HepG2 (cell line): ENCODE measurements around the gene SLC6A8. TPM values are rescaled to one million over a fixed set of nuclear protein-coding genes. Genes with fewer than 3 reads are reported as not detected.
A peak's percentile ranks its signal among the peaks of the same experiment; 100 is the strongest.

ENCODE experiments used
- ATAC-seq: fragments of 200-7000 bp; cut with Tn5 transposase; 3 replicates; pipeline ENCODE4 v1.9.1; 2020; ENCODE audit warnings: mild to moderate bottlenecking, moderate library complexity
- BruUV-seq: library from RNA; stranded (reverse); fragments of 400-500 nt; replicated peaks from 2 replicates; lab custom pipeline; 2021; lab: Mats Ljungman, UMichigan
- CTCF ChIA-PET: fragments of 300-600 bp; formaldehyde crosslinking; extraction: SDS; loops from one replicate; lab custom pipeline; 2021; ENCODE audit warnings: low total read pairs, inconsistent platforms, low intra/inter-chr PET ratio; lab: Yijun Ruan, JAX
- POLR2A ChIA-PET: fragments of 350-600 bp; sonication (Branson Sonifier 250); formaldehyde crosslinking; loops from one replicate; lab custom pipeline; 2020; ENCODE audit warnings: antibody characterized with exemption, inconsistent platforms; lab: Yijun Ruan, JAX
- DNase-seq: peaks from one replicate; pipeline ENCODE4 v3.0.0-alpha.2; 2015; ENCODE audit warnings: low spot score
- FAIRE-seq: peaks from 3 replicates; lab custom pipeline; 2011; peaks lifted over from hg19 to GRCh38; lab: Jason Lieb, UNC
- H2AFZ ChIP-seq: one replicate; pipeline ENCODE4 v1.6.1; 2011; ENCODE audit warnings: low read length, inconsistent platforms
- H3K27ac ChIP-seq: fragments of 300-600 bp; 3 replicates; pipeline ENCODE4 v1.8.0; 2011; ENCODE audit warnings: mixed run types, mild to moderate bottlenecking, mixed read lengths, low read length, inconsistent platforms; ENCODE audit not compliant: insufficient read depth; ENCODE audit errors: extremely low read length
- H3K27me3 ChIP-seq, 2 experiments: fragments of 200-600 bp in 1 of 2; 2 replicates in 1 of 2; 3 replicates in 1 of 2; pipeline versions ENCODE4 v1.6.0 to v1.8.0; 2011; ENCODE audit warnings: low read length in 2 of 2, mild to moderate bottlenecking in 2 of 2, moderate library complexity in 2 of 2, inconsistent platforms in 1 of 2; ENCODE audit not compliant: insufficient read depth in 2 of 2, control insufficient read depth in 1 of 2
- H3K36me3 ChIP-seq, 2 experiments: fragments of 200-600 bp in 1 of 2; replicated peaks in 1 of 2; 2 replicates in 1 of 2; 3 replicates in 1 of 2; pipeline versions ENCODE4 v1.5.1 to v1.8.0; 2011; ENCODE audit warnings: low read length in 2 of 2, inconsistent platforms in 1 of 2; ENCODE audit not compliant: insufficient read depth in 2 of 2, control insufficient read depth in 1 of 2
- H3K4me1 ChIP-seq: 2 replicates; pipeline ENCODE4 v1.5.1; 2012; ENCODE audit warnings: low read length, inconsistent platforms; ENCODE audit not compliant: insufficient read depth
- H3K4me2 ChIP-seq: 2 replicates; pipeline ENCODE4 v1.6.0; 2011; ENCODE audit warnings: low read depth, low read length, inconsistent platforms
- H3K4me3 ChIP-seq, 3 experiments: fragments of 200-600 bp in 1 of 3; sonication (generic), shearing (Covaris generic) in 1 of 3; replicated peaks in 1 of 3; 2 replicates each; pipeline ENCODE4 v1.5.1; 2011 to 2016; ENCODE audit warnings: low read length in 3 of 3, inconsistent platforms in 2 of 3, low read depth in 2 of 3, mild to moderate bottlenecking in 2 of 3, control low read depth in 1 of 3, mixed read lengths in 1 of 3; ENCODE audit not compliant: insufficient read depth in 1 of 3
- H3K79me2 ChIP-seq: one replicate; pipeline ENCODE4 v1.6.1; 2011; ENCODE audit warnings: low read length, inconsistent platforms; ENCODE audit not compliant: insufficient read depth
- H3K9ac ChIP-seq: 2 replicates; pipeline ENCODE4 v1.6.0; 2011; ENCODE audit warnings: mild to moderate bottlenecking, low read depth, low read length, inconsistent platforms; ENCODE audit not compliant: insufficient read depth
- H3K9me3 ChIP-seq: 2 replicates; pipeline ENCODE4 v1.5.1; 2012; ENCODE audit warnings: mild to moderate bottlenecking, low read length
- H4K20me1 ChIP-seq: 2 replicates; pipeline ENCODE4 v1.6.0; 2011; ENCODE audit warnings: inconsistent platforms, mild to moderate bottlenecking, low read length, moderate library complexity; ENCODE audit not compliant: insufficient read depth
- ADNP ChIP-seq: sonication (generic); formaldehyde crosslinking; IDR thresholded peaks from 2 replicates; pipeline ENCODE4 v1.4.0; 2020; ENCODE audit warnings: missing genetic modification reagents
- CTCF ChIP-seq: sonication (generic); formaldehyde crosslinking; IDR thresholded peaks from 2 replicates; pipeline ENCODE4 v1.5.0; 2020; ENCODE audit warnings: mild to moderate bottlenecking, missing genetic modification reagents, moderate library complexity
- HES4 ChIP-seq: sonication (generic); formaldehyde crosslinking; IDR thresholded peaks from 2 replicates; pipeline ENCODE4 v1.9.0; 2021; ENCODE audit warnings: mild to moderate bottlenecking, missing genetic modification reagents, borderline replicate concordance
- HNRNPL ChIP-seq: fragments of 200-400 bp; formaldehyde crosslinking; IDR thresholded peaks from 2 replicates; pipeline ENCODE4 v1.6.1; 2017; ENCODE audit warnings: mild to moderate bottlenecking, low read depth, low read length
- MAX ChIP-seq: IDR thresholded peaks from 2 replicates; pipeline ENCODE4 v1.6.1; 2012; ENCODE audit warnings: inconsistent platforms
- PCBP1 ChIP-seq: fragments of 200-400 bp; formaldehyde crosslinking; IDR thresholded peaks from 2 replicates; pipeline ENCODE4 v1.6.1; 2017; ENCODE audit warnings: mild to moderate bottlenecking, low read depth, low read length, borderline replicate concordance
- SIN3A ChIP-seq: IDR thresholded peaks from 2 replicates; pipeline ENCODE4 v1.6.1; 2011; ENCODE audit warnings: low read depth, mild to moderate bottlenecking, control low read depth, low read length, borderline replicate concordance
- SMAD9 ChIP-seq: sonication (generic); formaldehyde crosslinking; IDR thresholded peaks from 2 replicates; pipeline ENCODE4 v1.5.1; 2020; ENCODE audit warnings: mild to moderate bottlenecking, missing genetic modification reagents
- ZFX ChIP-seq: sonication (generic); formaldehyde crosslinking; IDR thresholded peaks from 2 replicates; pipeline ENCODE4 v1.4.0; 2020; ENCODE audit warnings: mild to moderate bottlenecking, low read depth, missing genetic modification reagents, moderate library complexity
- ZNF557 ChIP-seq: sonication (generic); formaldehyde crosslinking; IDR thresholded peaks from 2 replicates; pipeline ENCODE4 v1.4.0; 2020; ENCODE audit warnings: missing genetic modification reagents
- ZNF589 ChIP-seq: sonication (generic); formaldehyde crosslinking; conservative IDR thresholded peaks from 2 replicates; pipeline ENCODE4 v1.8.0; 2022; ENCODE audit warnings: mild to moderate bottlenecking, moderate library complexity, missing genetic modification reagents
- ZNF616 ChIP-seq: sonication (generic); formaldehyde crosslinking; IDR thresholded peaks from 2 replicates; pipeline ENCODE4 v1.5.0; 2020; ENCODE audit warnings: low read depth, mild to moderate bottlenecking, missing genetic modification reagents
- ZNF703 ChIP-seq: sonication (generic); formaldehyde crosslinking; IDR thresholded peaks from 2 replicates; pipeline ENCODE4 v1.5.1; 2020; ENCODE audit warnings: missing genetic modification reagents, mild to moderate bottlenecking, moderate library complexity, borderline replicate concordance
- WGBS: methylation state at CpG from one replicate; pipeline ENCODE4 v1.1.6; 2017; ENCODE audit warnings: low lambda C conversion rate; 5-methylcytosine and 5-hydroxymethylcytosine counted together
- in situ Hi-C: cut with HindIII; loops from 2 replicates; pipeline ENCODE4 v1.10.0; 2017; ENCODE audit warnings: low pct_unique_long_range_greater_than_20kb; ENCODE audit not compliant: extremely low pct_ligation_motif_present
- intact Hi-C: fragments of 100-400 bp; cut with micrococcal nuclease; formaldehyde crosslinking; loops from one replicate; pipeline ENCODE4 v1.10.0; 2022; ENCODE audit not compliant: unreplicated experiment
- polyA plus RNA-seq, 8 experiments: library from polyadenylated mRNA; depleted of rRNA in 3 of 8; stranded (reverse) in 7 of 8; unstranded in 1 of 8; fragments of >200 nt; fragmentation: Illumina TruSeq in 4 of 8; extraction: Trizol in 4 of 8; gene quantifications; 2 replicates each; pipeline versions ENCODE4 v1.2.1 to v1.2.3, GENCODE V29; 2011 to 2016; ENCODE audit warnings: low read depth in 4 of 8, missing spikeins in 1 of 8, mixed read lengths in 1 of 8; ENCODE audit not compliant: insufficient read depth in 1 of 8
- total RNA-seq, 5 experiments: library from RNA; depleted of rRNA; stranded (reverse); fragments of >200 nt; fragmentation: Illumina TruSeq; extraction: Trizol; gene quantifications; 2 replicates each; pipeline ENCODE4 v1.2.3, GENCODE V29; 2016; ENCODE audit warnings: low read depth in 1 of 5
- TF ChIP-seq, protein P1 (sequence below): sonication (generic); formaldehyde crosslinking; IDR thresholded peaks from 2 replicates; pipeline ENCODE4 v1.8.0; 2022; ENCODE audit warnings: mild to moderate bottlenecking, missing genetic modification reagents, borderline replicate concordance
- TF ChIP-seq, protein P2 (sequence below): sonication (generic); formaldehyde crosslinking; IDR thresholded peaks from 2 replicates; pipeline ENCODE4 v1.5.1; 2020; ENCODE audit warnings: mild to moderate bottlenecking, missing genetic modification reagents, moderate library complexity

The SLC6A8 gene
- total and polyA plus RNA-seq, 2 of the 13 experiments (the other 11 are each of a cell fraction or from before 2014, with no cell fraction given), result 13.9 to 176 TPM

- WGBS, result 91% methylated on average over 27 of the region's 53 CpGs
- Histone ChIP-seq H3K9me3 (no peaks in the 10 kb centered on the region), H3K9ac (no peak overlapping the region), H3K4me3 (no peak overlapping the region), H3K27me3 (no peaks in the 10 kb centered on the region), H3K79me2 (no peaks in the 10 kb centered on the region), H4K20me1 (no peaks in the 10 kb centered on the region), H3K36me3 (no peaks in the 10 kb centered on the region), H3K4me2 (peak overlapping the region; percentile 3; the same call in 1 of the 2 replicates), H3K27ac (no peak overlapping the region), H2AFZ (no peak overlapping the region), H3K4me1 (peaks cover 72% of the 10 kb centered on the region)
- CTCF ChIA-PET, result no interaction called here
- FAIRE-seq (no peak), ATAC-seq (no peak), DNase-seq (no peak)
- in situ Hi-C loops, result loop anchor here (25.0 kb wide), 1 partner anchor 710 kb away; no protein-coding TSS in a partner anchor
- BruUV-seq, result no TSS peak
- intact Hi-C loops, result no loop called here
- POLR2A ChIA-PET, result no interaction called here
- TF ChIP-seq ZNF589 (CRISPR knock-in tag) (no peak), CTCF (CRISPR knock-in tag) (no peak), ZNF557 (CRISPR knock-in tag) (no peak), ZNF616 (CRISPR knock-in tag) (no peak), HNRNPL (no peak), ZFX (CRISPR knock-in tag) (0 out of 2 replicates have a peak, but pooled peaks have one; percentile 16), ADNP (CRISPR knock-in tag) (no peak), MAX (peak; percentile 30; the same call in 1 of the 2 replicates), SIN3A (no peak), HES4 (no peak), ZNF703 (CRISPR knock-in tag) (no peak), PCBP1 (no peak), SMAD9 (no peak)
- TF ChIP-seq, protein P1, sequence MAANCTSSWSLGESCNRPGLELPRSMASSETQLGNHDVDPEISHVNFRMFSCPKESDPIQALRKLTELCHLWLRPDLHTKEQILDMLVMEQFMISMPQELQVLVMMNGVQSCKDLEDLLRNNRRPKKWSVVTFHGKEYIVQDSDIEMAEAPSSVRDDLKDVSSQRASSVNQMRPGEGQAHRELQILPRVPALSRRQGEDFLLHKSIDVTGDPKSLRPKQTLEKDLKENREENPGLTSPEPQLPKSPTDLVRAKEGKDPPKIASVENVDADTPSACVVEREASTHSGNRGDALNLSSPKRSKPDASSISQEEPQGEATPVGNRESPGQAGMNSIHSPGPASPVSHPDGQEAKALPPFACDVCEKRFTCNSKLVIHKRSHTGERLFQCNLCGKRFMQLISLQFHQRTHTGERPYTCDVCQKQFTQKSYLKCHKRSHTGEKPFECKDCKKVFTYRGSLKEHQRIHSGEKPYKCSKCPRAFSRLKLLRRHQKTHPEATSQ, result no peak
- TF ChIP-seq, protein P2, sequence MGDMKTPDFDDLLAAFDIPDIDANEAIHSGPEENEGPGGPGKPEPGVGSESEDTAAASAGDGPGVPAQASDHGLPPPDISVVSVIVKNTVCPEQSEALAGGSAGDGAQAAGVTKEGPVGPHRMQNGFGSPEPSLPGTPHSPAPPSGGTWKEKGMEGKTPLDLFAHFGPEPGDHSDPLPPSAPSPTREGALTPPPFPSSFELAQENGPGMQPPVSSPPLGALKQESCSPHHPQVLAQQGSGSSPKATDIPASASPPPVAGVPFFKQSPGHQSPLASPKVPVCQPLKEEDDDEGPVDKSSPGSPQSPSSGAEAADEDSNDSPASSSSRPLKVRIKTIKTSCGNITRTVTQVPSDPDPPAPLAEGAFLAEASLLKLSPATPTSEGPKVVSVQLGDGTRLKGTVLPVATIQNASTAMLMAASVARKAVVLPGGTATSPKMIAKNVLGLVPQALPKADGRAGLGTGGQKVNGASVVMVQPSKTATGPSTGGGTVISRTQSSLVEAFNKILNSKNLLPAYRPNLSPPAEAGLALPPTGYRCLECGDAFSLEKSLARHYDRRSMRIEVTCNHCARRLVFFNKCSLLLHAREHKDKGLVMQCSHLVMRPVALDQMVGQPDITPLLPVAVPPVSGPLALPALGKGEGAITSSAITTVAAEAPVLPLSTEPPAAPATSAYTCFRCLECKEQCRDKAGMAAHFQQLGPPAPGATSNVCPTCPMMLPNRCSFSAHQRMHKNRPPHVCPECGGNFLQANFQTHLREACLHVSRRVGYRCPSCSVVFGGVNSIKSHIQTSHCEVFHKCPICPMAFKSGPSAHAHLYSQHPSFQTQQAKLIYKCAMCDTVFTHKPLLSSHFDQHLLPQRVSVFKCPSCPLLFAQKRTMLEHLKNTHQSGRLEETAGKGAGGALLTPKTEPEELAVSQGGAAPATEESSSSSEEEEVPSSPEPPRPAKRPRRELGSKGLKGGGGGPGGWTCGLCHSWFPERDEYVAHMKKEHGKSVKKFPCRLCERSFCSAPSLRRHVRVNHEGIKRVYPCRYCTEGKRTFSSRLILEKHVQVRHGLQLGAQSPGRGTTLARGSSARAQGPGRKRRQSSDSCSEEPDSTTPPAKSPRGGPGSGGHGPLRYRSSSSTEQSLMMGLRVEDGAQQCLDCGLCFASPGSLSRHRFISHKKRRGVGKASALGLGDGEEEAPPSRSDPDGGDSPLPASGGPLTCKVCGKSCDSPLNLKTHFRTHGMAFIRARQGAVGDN, result peak; percentile 61
Measured at GRCh38 chrX:153672531-153673427, 14.9 kb upstream of the SLC6A8 start.
